K562 (cell line): ENCODE measurements around the gene NOSIP. TPM values are rescaled to one million over a fixed set of nuclear protein-coding genes. Genes with fewer than 3 reads are reported as not detected.
A peak's percentile ranks its signal among the peaks of the same experiment; 100 is the strongest.

Source experiments
- CAMTA2 ChIP-seq: fragments of 250-450 bp; sonication (Bioruptor Pico); conservative IDR thresholded peaks from 2 replicates; pipeline ENCODE4 v1.5.1; 2022
- CBX1 ChIP-seq: sonication (generic); IDR thresholded peaks from 2 replicates; pipeline ENCODE4 v1.6.1; 2016; ENCODE audit warnings: antibody characterized with exemption, low read depth, mild to moderate bottlenecking
- CHD7 ChIP-seq: fragments of 200-600 bp; sonication (generic); IDR thresholded peaks from one replicate; pipeline ENCODE4 v1.6.1; 2012; ENCODE audit warnings: mild to moderate bottlenecking, low read depth, low read length, inconsistent platforms
- MCM7 ChIP-seq, 2 experiments: fragments of 450-650 bp; IDR thresholded peaks; 2 replicates each; pipeline ENCODE4 v1.6.1; 2016 to 2018
- NFYB ChIP-seq: IDR thresholded peaks from 2 replicates; pipeline ENCODE4 v1.6.1; 2011; ENCODE audit warnings: mild to moderate bottlenecking, moderate library complexity; ENCODE audit not compliant: insufficient read length; ENCODE audit errors: extremely low read depth
- NR2C1 ChIP-seq, 2 experiments: fragments of 450-650 bp; IDR thresholded peaks; 2 replicates each; pipeline ENCODE4 v1.6.1; 2017; ENCODE audit warnings: mild to moderate bottlenecking in 2 of 2, antibody characterized with exemption in 1 of 2, inconsistent platforms in 1 of 2, missing compliant biosample characterization in 1 of 2, missing genetic modification characterization in 1 of 2
- POLR2AphosphoS5 ChIP-seq: IDR thresholded peaks from 2 replicates; pipeline ENCODE4 v1.6.1; 2011; ENCODE audit warnings: mild to moderate bottlenecking, low read depth, low read length, moderate library complexity; ENCODE audit not compliant: control insufficient read depth, insufficient read depth
- RFX5 ChIP-seq: IDR thresholded peaks from 2 replicates; pipeline ENCODE4 v1.6.1; 2011; ENCODE audit warnings: low read depth, mild to moderate bottlenecking, improper control_type of control experiment, low read length
- SFPQ ChIP-seq: fragments of 200-400 bp; formaldehyde crosslinking; IDR thresholded peaks from 2 replicates; pipeline ENCODE4 v1.6.1; 2017; ENCODE audit warnings: mild to moderate bottlenecking, low read depth, low read length, moderate library complexity
- TFAP4 ChIP-seq: sonication (generic); formaldehyde crosslinking; IDR thresholded peaks from 2 replicates; pipeline ENCODE4 v1.8.0; 2022; ENCODE audit warnings: missing genetic modification reagents, mild to moderate bottlenecking, moderate library complexity, borderline replicate concordance
- ZFP30 ChIP-seq: fragments of 250-450 bp; sonication (Bioruptor Pico); IDR thresholded peaks from 2 replicates; pipeline ENCODE4 v1.8.0; 2022; ENCODE audit warnings: moderate library complexity, mild to moderate bottlenecking, inconsistent platforms, borderline replicate concordance
- ZNF507 ChIP-seq: conservative IDR thresholded peaks from 2 replicates; pipeline ENCODE4 v1.6.1; 2017; ENCODE audit warnings: missing genetic modification characterization, missing compliant biosample characterization
- polyA plus RNA-seq, 8 experiments: library from polyadenylated mRNA; depleted of rRNA in 4 of 8; stranded (reverse) in 5 of 8; unstranded in 3 of 8; fragments of >200 nt; fragmentation: Nextera tagmentation in 2 of 8; fragmentation: Illumina TruSeq in 1 of 8; extraction: Ambion mirVana in 2 of 8; extraction: Trizol in 1 of 8; gene quantifications; 2 replicates each; pipeline versions ENCODE4 v1.2.1 to v1.2.3, GENCODE V29; 2011 to 2014; ENCODE audit warnings: inconsistent platforms in 1 of 8, missing spikeins in 1 of 8
- total RNA-seq, 7 experiments: library from RNA; depleted of rRNA in 6 of 7; stranded (reverse); fragments of >200 nt in 6 of 7; fragmentation: Illumina TruSeq in 2 of 7; extraction: Trizol in 2 of 7; gene quantifications; 2 replicates each; pipeline versions ENCODE4 v1.2.1 to v1.2.3, GENCODE V29; 2011 to 2021; ENCODE audit warnings: low replicate concordance in 1 of 7

Gene NOSIP
- total and polyA plus RNA-seq, 9 of the 15 experiments (the other 6 are each of a cell fraction or from before 2014, with no cell fraction given): 14.4 to 153 (median 79.9) TPM

- TF ChIP-seq CHD7 (no peak), ZFP30 (CRISPR knock-in tag) (no peak), NFYB (peak; percentile 91), NR2C1 (IDR thresholded peaks at IDR 0.05) (peak; percentile 84), NR2C1 (tag; IDR thresholded peaks at IDR 0.05) (peak; percentile 69), RFX5 (no peak), SFPQ (no peak), TFAP4 (CRISPR knock-in tag) (peak; percentile 49; the same call in 1 of the 2 replicates), POLR2AphosphoS5 (0 out of 2 replicates have a peak, but pooled peaks have one; percentile 19), CBX1 (no peak), ZNF507 (tag) (no peak), CAMTA2 (CRISPR knock-in tag) (no peak), MCM7 (IDR thresholded peaks at IDR 0.05) (no peak)
Measured at GRCh38 chr19:49593233-49594113, 13.1 kb upstream of the NOSIP start (continued).
